Spleen (tissue), 7 donors: Measurements from ENCODE around the gene VIL1.

Experiments used
- CTCF ChIP-seq, 11 experiments: fragments of 200-600 bp in 7 of 11; fragments of 450-650 bp in 4 of 11; sonication (generic) in 4 of 11; IDR thresholded peaks in 8 of 11; conservative IDR thresholded peaks in 3 of 11; 1 replicate in 7 of 11; 2 replicates in 4 of 11; pipeline versions ENCODE4 v1.4.0 to v1.8.0; 2016 to 2021; ENCODE audit warnings: antibody characterized with exemption in 11 of 11, inconsistent platforms in 4 of 11, mild to moderate bottlenecking in 1 of 11
- POLR2A ChIP-seq, 3 donors: fragments of 450-650 bp; IDR thresholded peaks; one replicate each; pipeline ENCODE4 v1.5.1; 2017; ENCODE audit warnings: antibody characterized with exemption in 3 of 3, mild to moderate bottlenecking in 1 of 3
- donor health status: DM: no; HTN: no; CAD: no; lungs with moderate emphysema.
- donor health status: DM: no; HTN: no; CAD: no.
- donor health status: DM: no; HTN: no; CAD: no.

GRCh38 chr2:218431878-218432277 is 13.0 kb downstream of the VIL1 start:
- no peak for TF ChIP-seq POLR2A (IDR thresholded peaks at IDR 0.05)
- TF ChIP-seq CTCF (IDR thresholded peaks at IDR 0.05 in 8 of 11, conservative IDR thresholded peaks at IDR 0.05 in 3 of 11) = no peak
